NOMO-1 treated with DMSO at 0.1 percent for 48 hours (cell line): ENCODE measurements around the gene TAS2R20.
"Not testable (repeated sequence)": the region's sequence is repeated elsewhere in the genome, so short reads cannot be mapped to it uniquely, and the experiment has no call there.

Source experiments
- DNase-seq: peaks from one replicate; lab custom pipeline; 2025; ENCODE audit not compliant: unreplicated experiment; lab: John Stamatoyannopoulos, UW

Gene TAS2R20

GRCh38 chr12:10998204-10998603, at the start of gene TAS2R20:
Gene TAS2R20 (minus strand): TSS chr12:10998304. CDS start chr12:10997875, 429 bp downstream.
- DNase-seq: no peak

DNA sequence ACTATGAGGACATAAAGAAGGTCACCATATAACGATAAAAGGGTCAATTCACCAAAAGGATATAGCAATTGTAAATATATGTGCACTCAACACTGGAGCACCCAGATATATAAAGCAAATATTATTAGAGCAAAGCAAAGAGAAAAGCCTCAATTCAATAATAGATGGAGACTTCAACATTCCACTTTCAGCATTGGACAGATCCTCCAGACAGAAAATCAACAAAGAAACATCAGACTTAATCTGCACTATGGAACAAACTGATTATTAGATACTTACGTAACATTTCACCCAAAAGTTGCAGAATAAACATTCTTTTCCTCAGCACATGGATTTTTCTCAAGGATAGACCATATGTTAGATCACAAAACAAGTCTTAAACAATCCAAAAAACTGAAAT, 43.3 kb upstream of the TAS2R20 start:
- not testable (repeated sequence) for DNase-seq

DNA sequence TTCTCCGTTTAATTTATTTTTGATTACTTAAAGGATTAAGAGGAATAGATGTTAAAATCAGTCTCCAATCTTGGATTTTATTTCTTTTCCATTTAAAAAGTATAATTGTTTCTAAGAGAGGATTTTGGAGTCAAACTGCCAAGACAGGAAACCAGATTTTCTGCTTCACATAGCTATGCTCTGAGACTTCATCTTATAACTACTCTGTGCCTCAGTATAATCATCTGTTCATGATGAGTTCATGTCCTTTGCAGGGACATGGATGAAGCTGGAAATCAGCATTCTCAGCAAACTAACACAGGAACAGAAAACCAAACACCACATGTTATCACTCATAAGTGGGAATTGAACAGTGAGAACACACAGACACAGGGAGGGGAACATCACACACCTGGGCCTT, 42.1 kb upstream of the TAS2R20 start:
- no peak for DNase-seq

DNA sequence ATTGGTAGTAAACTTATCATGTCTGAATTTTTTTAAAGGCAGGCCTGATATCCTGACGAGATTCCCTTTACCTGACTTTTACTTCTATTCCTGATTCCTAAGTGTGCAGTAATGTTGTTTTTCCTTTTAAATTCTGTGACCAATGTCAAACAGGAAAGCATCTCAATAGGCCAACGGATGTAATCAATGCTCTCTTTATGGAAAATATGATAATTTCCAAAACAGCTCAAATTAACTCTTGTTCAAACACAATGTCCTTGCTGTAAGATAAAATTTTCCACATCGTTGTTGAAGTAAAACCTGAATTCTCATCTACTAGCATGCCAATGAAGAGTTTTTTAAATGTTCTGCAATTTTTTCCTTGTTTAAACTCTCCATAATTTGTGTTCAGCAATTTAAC, 41.1 kb upstream of the TAS2R20 start:
- no peak for DNase-seq

GRCh38 chr12:11033959-11034358, 35.9 kb upstream of the TAS2R20 start:
- DNase-seq: not testable (repeated sequence)

- DNase-seq: no peak
Observed at GRCh38 chr12:11031307-11031706, 33.2 kb upstream of the TAS2R20 start, which contains the start of gene TAS2R31. Gene TAS2R31 (minus strand): TSS chr12:11031407. CDS start chr12:11031335, 72 bp downstream.

GRCh38 chr12:11026118-11026517, 28.0 kb upstream of the TAS2R20 start:
- DNase-seq: no peak

GRCh38 chr12:11023387-11023786, 25.3 kb upstream of the TAS2R20 start:
- DNase-seq: no peak

- no peak for DNase-seq
Observed at GRCh38 chr12:11022520-11022919, 24.4 kb upstream of the TAS2R20 start, which contains the start of gene TAS2R19. Gene TAS2R19 (minus strand): TSS chr12:11022620. CDS start chr12:11022571, 49 bp downstream.

DNA sequence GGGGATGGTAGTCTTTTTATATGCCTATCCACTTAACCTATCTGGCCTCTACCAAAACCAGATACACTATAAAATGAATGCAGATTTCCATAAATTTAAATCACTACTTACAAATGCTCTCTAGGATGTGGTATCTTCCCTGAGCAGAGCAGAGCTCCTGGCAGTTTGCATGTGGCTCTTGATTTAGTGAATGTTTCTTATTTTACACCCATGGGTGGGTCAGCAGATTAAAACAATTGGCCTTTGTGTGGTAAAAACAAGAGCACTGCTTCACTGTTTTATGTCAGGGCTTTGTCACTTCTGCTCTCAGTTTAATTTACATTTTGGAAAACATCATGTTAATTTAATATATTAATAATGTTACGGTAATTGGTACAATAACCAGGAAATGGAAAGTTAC, 18.8 kb upstream of the TAS2R20 start:
- no peak for DNase-seq

- DNase-seq: no peak
Observed at GRCh38 chr12:11015775-11016430, 17.8 kb upstream of the TAS2R20 start.

DNA sequence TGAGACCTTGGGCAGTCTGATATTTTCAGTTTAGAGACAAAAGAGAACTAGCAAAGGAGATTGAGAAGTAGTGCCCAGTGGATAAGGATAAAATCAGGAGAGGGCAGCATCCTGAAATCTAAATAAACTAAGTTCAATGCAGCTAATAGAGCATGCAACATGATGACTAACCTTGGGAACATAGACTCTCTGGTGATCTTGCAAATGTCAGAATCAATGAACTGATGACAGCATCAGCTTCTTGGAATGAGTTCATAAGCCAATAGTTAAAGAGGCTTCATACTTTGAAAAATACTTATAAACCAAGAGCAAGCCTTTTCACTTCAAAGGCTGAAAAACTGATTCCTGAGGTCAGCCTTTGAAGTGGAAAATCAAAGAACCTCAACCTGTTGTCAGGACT, 16.1 kb upstream of the TAS2R20 start:
- DNase-seq: no peak

DNA sequence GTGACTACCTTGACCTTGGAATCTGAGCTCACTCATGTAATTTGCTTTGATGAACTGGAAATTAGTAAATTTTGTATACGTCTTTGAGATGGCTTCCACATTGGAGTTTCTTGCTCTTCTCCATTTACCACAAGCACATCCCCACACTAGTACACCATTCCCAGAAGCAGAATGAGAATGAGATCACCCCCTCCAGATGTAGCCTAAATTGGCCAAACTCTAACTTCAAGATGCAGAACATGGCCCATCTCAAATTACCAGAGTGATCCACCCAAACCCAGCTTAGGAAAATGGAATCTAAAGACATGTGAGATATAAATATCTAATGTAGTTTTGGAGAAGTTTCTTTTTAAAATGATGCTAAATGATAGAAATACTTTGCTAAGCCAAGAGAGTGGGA, 9.5 kb upstream of the TAS2R20 start:
- DNase-seq: no peak

DNA sequence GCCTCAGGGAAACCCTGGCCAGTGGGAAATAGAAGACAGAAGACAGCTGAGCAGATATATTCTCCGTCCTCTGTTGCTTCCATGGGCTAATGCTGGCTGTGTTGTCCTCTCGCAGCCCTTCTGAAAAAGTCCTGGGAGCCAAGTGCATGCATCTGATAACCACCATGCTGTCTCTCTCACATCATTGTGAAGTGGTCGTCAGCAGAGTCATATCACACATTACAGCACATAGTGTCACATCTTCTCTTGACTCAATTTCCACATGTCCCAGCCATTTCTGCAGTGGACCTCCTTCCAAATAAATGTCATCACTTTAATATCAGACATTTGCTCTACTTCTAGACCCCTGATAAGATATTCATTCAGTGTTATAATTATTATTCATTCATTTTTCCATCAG, 3.8 kb downstream of the TAS2R20 start:
- DNase-seq: no peak

DNA sequence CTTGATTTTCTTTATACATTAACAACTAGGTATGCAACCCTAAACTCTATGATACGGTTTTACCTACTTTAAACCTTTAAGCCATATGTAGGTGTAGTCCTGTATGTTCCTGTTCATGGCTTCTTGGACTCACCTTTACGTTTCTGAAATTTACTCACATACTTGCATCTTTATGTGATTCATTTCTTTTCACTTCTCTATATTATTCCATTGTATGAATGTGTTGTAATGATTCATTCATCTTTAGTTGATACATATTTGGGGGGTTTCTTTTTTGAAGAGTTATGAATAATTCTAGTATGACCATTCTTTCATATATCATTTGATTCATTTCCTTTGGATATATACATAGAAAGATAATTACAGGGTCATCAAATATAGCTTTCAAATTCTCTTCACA, 9.0 kb downstream of the TAS2R20 start:
- no peak for DNase-seq

DNA sequence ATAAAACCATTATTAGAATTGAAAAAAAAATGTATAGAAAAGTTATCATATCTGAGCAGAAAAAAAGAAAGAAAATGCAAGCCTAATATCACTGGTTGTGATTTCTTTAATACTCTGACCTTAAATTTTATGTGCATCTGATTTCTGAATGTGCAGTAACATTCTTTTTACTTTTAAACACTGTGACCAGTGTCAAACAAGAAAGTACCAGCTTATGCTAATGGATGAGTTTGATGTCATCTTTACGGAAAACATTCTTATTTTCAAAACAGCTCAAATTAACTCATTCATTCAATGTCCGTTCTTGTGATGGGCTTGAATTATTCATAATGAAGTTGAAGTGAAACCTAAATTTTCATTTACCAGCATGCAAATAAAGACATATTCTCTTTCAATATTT, 11.3 kb downstream of the TAS2R20 start, which contains the start of gene TAS2R50:
TSS of gene TAS2R50 (minus strand) at position 101 of the 400 bp plus-strand sequence. CDS start at position 49, 52 bp downstream.
- DNase-seq: no peak

DNA sequence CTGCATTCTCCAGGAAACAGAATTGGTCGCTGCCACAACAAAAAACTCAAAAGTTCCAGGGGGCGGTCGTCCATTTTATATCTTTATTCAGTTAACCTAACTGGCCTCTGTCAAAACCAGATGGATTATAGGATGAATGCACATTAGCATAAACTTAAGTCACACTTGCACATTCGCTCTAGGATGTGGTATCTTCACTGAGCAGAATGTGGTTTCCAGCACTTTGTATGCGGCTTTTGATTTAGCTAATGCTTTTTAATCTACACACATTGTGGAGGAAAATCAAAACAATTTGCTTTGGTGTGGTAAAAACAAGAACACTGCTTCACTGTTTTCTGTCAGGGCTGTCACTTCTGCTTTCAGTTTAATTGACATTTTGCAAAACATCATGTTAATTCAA, 15.9 kb downstream of the TAS2R20 start:
- DNase-seq: no peak

GRCh38 chr12:10974965-10975364, 23.1 kb downstream of the TAS2R20 start:
- no peak for DNase-seq

DNA sequence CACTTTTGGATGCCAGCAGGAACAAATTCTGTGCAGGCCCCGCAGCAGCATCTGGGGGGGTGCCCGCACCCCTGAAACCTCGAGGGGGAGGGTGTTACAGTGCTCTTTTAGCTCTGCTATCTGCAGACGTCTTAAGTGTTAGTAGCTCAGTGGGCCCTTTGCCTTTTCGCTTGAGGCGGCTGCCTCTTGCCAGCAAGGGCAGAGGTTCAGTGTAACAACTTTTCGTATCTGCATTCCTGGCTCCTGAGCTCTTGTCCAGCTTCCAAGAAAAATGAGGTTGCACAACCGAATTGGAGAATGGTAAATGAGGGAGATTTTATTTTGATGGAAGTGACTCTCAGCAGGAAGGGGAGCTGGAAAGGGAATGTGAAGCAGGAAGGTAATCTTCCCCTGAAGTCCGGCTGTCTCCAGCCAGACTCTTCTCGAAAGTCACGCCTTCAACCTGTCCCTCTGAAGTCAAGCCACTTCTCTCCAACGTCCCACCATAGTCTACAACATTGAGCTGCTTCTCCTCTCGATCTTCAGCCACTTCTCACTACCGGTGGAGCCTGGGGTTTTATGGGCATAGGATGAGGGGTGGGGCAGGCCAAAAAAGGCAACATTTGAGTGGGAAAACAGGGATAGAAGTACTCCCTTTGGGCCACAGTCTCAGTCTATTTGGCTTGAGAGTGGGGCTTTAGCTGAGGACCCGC, 29.2 kb downstream of the TAS2R20 start:
- DNase-seq: no peak

DNA sequence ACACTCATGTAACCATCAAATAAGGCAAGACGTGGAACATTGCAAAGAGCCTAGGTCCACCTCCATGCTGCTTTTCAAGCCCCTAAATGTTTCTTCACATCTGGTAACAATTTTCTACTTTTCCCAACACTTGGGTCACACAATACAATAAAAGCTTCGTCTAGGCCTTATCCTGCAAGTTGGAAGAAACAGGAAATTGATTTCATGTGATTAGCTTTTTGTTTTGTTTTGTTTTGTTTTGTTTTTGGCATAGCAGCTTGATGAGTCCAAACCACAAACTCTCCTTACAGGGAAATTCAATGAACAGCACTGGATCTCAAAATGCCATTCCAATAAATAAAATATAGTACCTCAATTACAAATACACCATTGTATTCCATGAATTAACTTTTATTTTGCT, 30.7 kb downstream of the TAS2R20 start:
- DNase-seq: no peak

DNA sequence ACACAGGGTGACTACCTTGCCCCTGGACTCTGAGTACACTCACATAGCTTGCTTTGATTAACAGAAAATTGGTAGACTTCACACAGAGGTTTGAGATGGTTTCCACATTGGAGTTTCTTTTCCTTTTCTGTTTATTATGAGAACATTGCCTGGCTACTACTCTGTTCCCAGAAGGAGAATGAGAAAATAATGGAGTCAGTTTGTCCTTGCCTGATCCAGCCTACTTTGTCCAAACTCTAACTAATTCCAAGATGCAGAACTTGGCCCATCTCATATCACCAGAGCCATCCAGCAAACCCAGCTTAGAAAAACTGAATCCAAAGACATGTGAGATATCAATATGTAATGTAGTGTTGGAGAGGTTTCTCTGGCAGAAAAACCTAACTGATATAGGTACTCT, 31.8 kb downstream of the TAS2R20 start:
- no peak for DNase-seq

DNA sequence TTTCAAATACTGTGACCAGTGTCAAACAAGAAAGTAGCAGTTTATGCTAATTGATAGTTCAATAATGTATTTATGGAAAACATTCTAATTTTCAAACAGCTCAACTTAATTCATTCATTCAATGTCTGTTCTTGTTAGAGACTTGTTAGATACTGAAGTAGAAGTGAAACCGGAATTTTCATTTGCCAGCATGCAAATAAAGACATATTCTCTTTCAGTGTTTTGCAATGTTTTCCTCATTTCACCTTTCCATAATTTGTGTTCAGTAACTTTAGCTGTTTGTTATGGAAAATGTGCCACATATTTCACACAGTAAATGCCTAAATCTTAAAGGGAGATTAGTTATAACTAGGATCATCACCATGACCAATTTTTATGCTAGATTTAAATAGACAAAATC, 32.6 kb downstream of the TAS2R20 start:
- DNase-seq: no peak
